K562 (cell line): ENCODE data around the gene OSBP2. TPM values are rescaled to one million over a fixed set of nuclear protein-coding genes. Genes with fewer than 3 reads are reported as not detected.

Experiments used
- ATAC-seq: fragments of 200-7000 bp; cut with Tn5 transposase; 3 replicates; pipeline ENCODE4 v1.9.1; 2020; ENCODE audit warnings: moderate library complexity
- BruUV-seq: library from RNA; stranded (reverse); fragments of 400-500 nt; replicated peaks from 2 replicates; lab custom pipeline; 2021; lab: Mats Ljungman, UMichigan
- CTCF ChIA-PET: fragments of 300-600 bp; formaldehyde crosslinking; extraction: SDS; loops from one replicate; lab custom pipeline; 2021; ENCODE audit warnings: low intra/inter-chr PET ratio; lab: Yijun Ruan, JAX
- POLR2A ChIA-PET: fragments of 300-600, 350-650 bp; sonication (Branson Sonifier 250); formaldehyde crosslinking; extraction: SDS; loops from one replicate; lab custom pipeline; 2021; ENCODE audit warnings: antibody characterized with exemption, inconsistent platforms; lab: Yijun Ruan, JAX
- DNase-seq, 4 experiments: peaks; one replicate each; pipeline versions ENCODE4 v3.0.0 to v3.0.0-alpha.2; 2011 to 2018; ENCODE audit warnings: low spot score in 3 of 4, mixed read lengths in 3 of 4; ENCODE audit errors: extremely low read depth in 1 of 4
- FAIRE-seq: peaks from 2 replicates; lab custom pipeline; 2011; peaks lifted over from hg19 to GRCh38; lab: Jason Lieb, UNC
- H2AFZ ChIP-seq: 2 replicates; pipeline ENCODE4 v1.6.0; 2011; ENCODE audit warnings: low read depth, low read length, control low read depth, inconsistent platforms
- H3K27ac ChIP-seq: fragments of 200-600 bp; 3 replicates; pipeline ENCODE4 v1.8.0; 2011; ENCODE audit warnings: low read depth, mild to moderate bottlenecking, control low read depth, inconsistent platforms, low read length, moderate library complexity, mixed read lengths; ENCODE audit errors: extremely low read depth
- H3K27me3 ChIP-seq, 2 experiments: fragments of 300-600 bp in 1 of 2; 2 replicates in 1 of 2; 3 replicates in 1 of 2; pipeline versions ENCODE4 v1.6.0 to v1.8.0; 2011; ENCODE audit warnings: inconsistent platforms in 2 of 2, low read length in 2 of 2, mild to moderate bottlenecking in 1 of 2, mixed read lengths in 1 of 2, moderate library complexity in 1 of 2; ENCODE audit not compliant: control insufficient read depth in 2 of 2, insufficient read depth in 2 of 2
- H3K36me3 ChIP-seq: fragments of 300-600 bp; 3 replicates; pipeline ENCODE4 v1.8.0; 2011; ENCODE audit warnings: mild to moderate bottlenecking, low read length, inconsistent platforms; ENCODE audit not compliant: control insufficient read depth, insufficient read depth
- H3K4me1 ChIP-seq, 2 experiments: fragments of 200-600 bp in 1 of 2; replicated peaks in 1 of 2; 2 replicates in 1 of 2; 3 replicates in 1 of 2; pipeline versions ENCODE4 v1.5.1 to v1.8.0; 2011; ENCODE audit warnings: inconsistent platforms in 2 of 2, low read length in 2 of 2, mild to moderate bottlenecking in 1 of 2, mixed read lengths in 1 of 2, moderate library complexity in 1 of 2; ENCODE audit not compliant: control insufficient read depth in 2 of 2, insufficient read depth in 2 of 2
- H3K4me2 ChIP-seq: 2 replicates; pipeline ENCODE4 v1.6.1; 2011; ENCODE audit warnings: low read length, control low read depth, inconsistent platforms, mixed read lengths; ENCODE audit not compliant: insufficient read depth
- H3K4me3 ChIP-seq: fragments of 200-600 bp; sonication (generic), shearing (Covaris generic); 2 replicates; pipeline ENCODE4 v1.5.1; 2016; ENCODE audit warnings: control low read depth, inconsistent platforms
- H3K79me2 ChIP-seq: fragments of 200-600 bp; 3 replicates; pipeline ENCODE4 v1.8.0; 2011; ENCODE audit warnings: low read length, inconsistent platforms; ENCODE audit not compliant: control insufficient read depth, insufficient read depth
- H3K9ac ChIP-seq, 2 experiments: 2 replicates each; pipeline versions ENCODE4 v1.6.0 to v1.6.1; 2011; ENCODE audit warnings: low read depth in 2 of 2, low read length in 2 of 2, control low read depth in 1 of 2, inconsistent platforms in 1 of 2, mild to moderate bottlenecking in 1 of 2, mixed read lengths in 1 of 2; ENCODE audit not compliant: insufficient read depth in 1 of 2
- H3K9me1 ChIP-seq: one replicate; pipeline ENCODE4 v1.6.0; 2011; ENCODE audit warnings: inconsistent platforms, mild to moderate bottlenecking, low read length, moderate library complexity; ENCODE audit not compliant: control insufficient read depth, insufficient read depth
- H3K9me3 ChIP-seq: replicated peaks from 2 replicates; pipeline ENCODE4 v1.5.1; 2011; ENCODE audit warnings: low read depth, low read length, inconsistent platforms; ENCODE audit not compliant: control insufficient read depth, insufficient read depth
- H4K20me1 ChIP-seq: replicated peaks from 2 replicates; pipeline ENCODE4 v1.6.1; 2011; ENCODE audit warnings: low read length, inconsistent platforms, mixed read lengths; ENCODE audit not compliant: control insufficient read depth, insufficient read depth
- ARID1B ChIP-seq: fragments of 450-650 bp; IDR thresholded peaks from 2 replicates; pipeline ENCODE4 v1.6.1; 2016; ENCODE audit warnings: antibody characterized with exemption, mild to moderate bottlenecking, inconsistent platforms
- CBFA2T3 ChIP-seq: fragments of 450-650 bp; IDR thresholded peaks from 2 replicates; pipeline ENCODE4 v1.6.1; 2017
- CTBP1 ChIP-seq: fragments of 450-650 bp; IDR thresholded peaks from 2 replicates; pipeline ENCODE4 v1.6.1; 2016; ENCODE audit warnings: borderline replicate concordance
- DPF2 ChIP-seq: fragments of 450-650 bp; IDR thresholded peaks from 2 replicates; pipeline ENCODE4 v1.6.1; 2016
- ESRRA ChIP-seq: fragments of 450-650 bp; IDR thresholded peaks from 2 replicates; pipeline ENCODE4 v1.6.1; 2014; ENCODE audit warnings: low read depth, mild to moderate bottlenecking, moderate library complexity, borderline replicate concordance
- FOXK2 ChIP-seq, 2 experiments: fragments of 450-650 bp; IDR thresholded peaks in 1 of 2; conservative IDR thresholded peaks in 1 of 2; 2 replicates each; pipeline ENCODE4 v1.6.1; 2016; ENCODE audit warnings: low read depth in 2 of 2, mild to moderate bottlenecking in 1 of 2
- HDAC1 ChIP-seq, 2 experiments: fragments of 450-650 bp; IDR thresholded peaks; 2 replicates each; pipeline ENCODE4 v1.6.1; 2016 to 2017; ENCODE audit warnings: inconsistent platforms in 1 of 2, mild to moderate bottlenecking in 1 of 2, moderate library complexity in 1 of 2
- IFI16 ChIP-seq: fragments of 250-450 bp; sonication (Bioruptor Pico); IDR thresholded peaks from 2 replicates; pipeline ENCODE4 v2.1.2; 2022; ENCODE audit warnings: mild to moderate bottlenecking, inconsistent platforms
- JUND ChIP-seq, 2 experiments: IDR thresholded peaks; 2 replicates in 1 of 2; 3 replicates in 1 of 2; pipeline ENCODE4 v1.6.1; 2011; ENCODE audit warnings: borderline replicate concordance in 2 of 2, low read depth in 2 of 2, low read length in 2 of 2, improper control_type of control experiment in 1 of 2, missing biosample characterization in 1 of 2, missing genetic modification characterization in 1 of 2, missing genetic modification reagents in 1 of 2
- KLF16 ChIP-seq: IDR thresholded peaks from 2 replicates; pipeline ENCODE4 v1.6.1; 2016; ENCODE audit warnings: antibody characterized with exemption
- MEIS2 ChIP-seq: fragments of 450-650 bp; IDR thresholded peaks from 2 replicates; pipeline ENCODE4 v1.6.1; 2014; ENCODE audit warnings: mild to moderate bottlenecking; ENCODE audit not compliant: partially characterized antibody
- MTA1 ChIP-seq: fragments of 450-650 bp; IDR thresholded peaks from 2 replicates; pipeline ENCODE4 v1.6.1; 2017; ENCODE audit warnings: borderline replicate concordance
- SIN3B ChIP-seq: fragments of 450-650 bp; IDR thresholded peaks from 2 replicates; pipeline ENCODE4 v1.6.1; 2017; ENCODE audit warnings: low read depth, mild to moderate bottlenecking, moderate library complexity
- SMARCA4 ChIP-seq: fragments of 450-650 bp; IDR thresholded peaks from 2 replicates; pipeline ENCODE4 v1.6.1; 2016
- SMARCC2 ChIP-seq: fragments of 450-650 bp; IDR thresholded peaks from 2 replicates; pipeline ENCODE4 v1.6.1; 2017; ENCODE audit warnings: antibody characterized with exemption, moderate library complexity, mild to moderate bottlenecking, low read depth
- SPI1 ChIP-seq: IDR thresholded peaks from 2 replicates; pipeline ENCODE4 v1.6.1; 2011; ENCODE audit warnings: low read depth, low read length, control low read depth, borderline replicate concordance
- TCF3 ChIP-seq: sonication (generic); formaldehyde crosslinking; IDR thresholded peaks from 2 replicates; pipeline ENCODE4 v1.4.0; 2020; ENCODE audit warnings: mild to moderate bottlenecking, missing genetic modification reagents
- TEAD4 ChIP-seq, 2 experiments: sonication (generic) in 1 of 2; formaldehyde crosslinking in 1 of 2; IDR thresholded peaks; 2 replicates each; pipeline versions ENCODE4 v1.6.1 to v1.8.0; 2012 to 2022; ENCODE audit warnings: borderline replicate concordance in 1 of 2, inconsistent platforms in 1 of 2, low read length in 1 of 2, mild to moderate bottlenecking in 1 of 2, missing genetic modification reagents in 1 of 2
- ZEB2 ChIP-seq: fragments of 450-650 bp; IDR thresholded peaks from 2 replicates; pipeline ENCODE4 v1.6.1; 2016
- WGBS: fragments of 100-300 bp; shearing (Covaris generic); methylation state at CpG from one replicate; pipeline ENCODE4 v1.1.6; 2016; ENCODE audit warnings: low coverage, mixed read lengths; ENCODE audit not compliant: insufficient coverage; ENCODE audit errors: missing lambda C conversion rate; 5-methylcytosine and 5-hydroxymethylcytosine counted together
- in situ Hi-C: fragments of 300-500 bp; cut with MboI; formaldehyde crosslinking; loops from 4 replicates; pipeline ENCODE4 v1.15.0; 2018; ENCODE audit warnings: inconsistent platforms, mixed read lengths
- intact Hi-C: fragments of 100-400 bp; cut with micrococcal nuclease; formaldehyde crosslinking; loops from 2 replicates; pipeline ENCODE4 v1.14.2; 2022
- polyA plus RNA-seq, 8 experiments: library from polyadenylated mRNA; depleted of rRNA in 4 of 8; stranded (reverse) in 5 of 8; unstranded in 3 of 8; fragments of >200 nt; fragmentation: Nextera tagmentation in 2 of 8; fragmentation: Illumina TruSeq in 1 of 8; extraction: Ambion mirVana in 2 of 8; extraction: Trizol in 1 of 8; gene quantifications; 2 replicates each; pipeline versions ENCODE4 v1.2.1 to v1.2.3, GENCODE V29; 2011 to 2014; ENCODE audit warnings: inconsistent platforms in 1 of 8, missing spikeins in 1 of 8
- total RNA-seq, 7 experiments: library from RNA; depleted of rRNA in 6 of 7; stranded (reverse); fragments of >200 nt in 6 of 7; fragmentation: Illumina TruSeq in 2 of 7; extraction: Trizol in 2 of 7; gene quantifications; 2 replicates each; pipeline versions ENCODE4 v1.2.1 to v1.2.3, GENCODE V29; 2011 to 2021; ENCODE audit warnings: low replicate concordance in 1 of 7
- TF ChIP-seq, protein P1 (sequence below): fragments of 450-650 bp; IDR thresholded peaks from 2 replicates; pipeline ENCODE4 v1.6.1; 2016; ENCODE audit warnings: low read depth, mild to moderate bottlenecking, moderate library complexity
- TF ChIP-seq, protein P2 (sequence below): sonication (generic); IDR thresholded peaks from 2 replicates; pipeline ENCODE4 v1.6.1; 2016

The OSBP2 gene
- total and polyA plus RNA-seq, 9 of the 15 experiments (the other 6 are each of a cell fraction or from before 2014, with no cell fraction given): 0.52 to 29.5 (median 21.6) TPM

DNA sequence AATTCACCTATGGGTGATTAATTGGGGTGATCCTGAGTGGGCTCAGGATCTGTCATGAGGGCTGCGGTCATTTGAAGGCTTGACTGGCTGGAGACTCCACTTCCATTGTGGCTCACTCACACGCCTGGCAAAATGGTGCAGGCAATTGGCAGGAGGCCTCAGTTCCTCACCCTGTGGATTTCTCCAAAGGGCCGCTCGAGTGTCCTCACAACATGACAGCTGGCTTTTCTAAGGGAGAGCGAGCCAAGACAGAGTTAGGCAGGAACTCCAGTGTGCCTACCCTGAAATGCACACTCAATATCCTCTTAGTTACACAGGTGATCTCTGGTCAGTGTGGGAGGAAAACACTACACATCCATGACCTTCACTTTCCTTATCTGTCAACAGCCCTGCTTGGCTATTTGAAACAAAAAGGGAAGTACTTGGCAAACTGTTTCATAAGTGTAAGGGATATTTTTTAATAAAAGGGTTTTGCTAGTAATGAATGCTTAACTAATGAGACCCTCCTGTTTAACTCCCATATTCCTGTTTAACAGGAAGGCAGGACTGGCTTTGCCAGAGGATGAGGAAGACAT lies 25.7 kb downstream of the OSBP2 start:
- no peaks in the 10 kb centered on the region for H3K36me3 ChIP-seq
- H3K4me3 ChIP-seq: no peak overlapping the region
- ChIA-PET CTCF (no interaction called here), POLR2A (interaction anchor here (0.6 to 0.7 kb wide), 2 partner anchors 11 to 24 kb away, joined by 3 read pairs; no protein-coding TSS in a partner anchor)
- peak; percentile 61 for ATAC-seq
- WGBS: 38% methylated on average over 5 of the region's 5 CpGs
- no peaks in the 10 kb centered on the region for H4K20me1 ChIP-seq
- intact Hi-C loops (no loop called here), in situ Hi-C loops (no loop called here)
- 0 out of 4 replicates have a peak overlapping the region, but pooled peaks of 1 of the 2 experiments have one; percentile 52 for H3K9ac ChIP-seq
- H3K4me2 ChIP-seq: peak overlapping the region; percentile 36; the same call in 1 of the 2 replicates
- no peak overlapping the region for H2AFZ ChIP-seq
- no peak for FAIRE-seq
- peak in 1 of 4 experiments; percentile 25 for DNase-seq
- no peaks in the 10 kb centered on the region for H3K9me1 ChIP-seq
- H3K9me3 ChIP-seq: no peaks in the 10 kb centered on the region
- peaks cover 0 to 11% of the 10 kb centered on the region in 2 experiments; a peak in 4 of 5 replicates for H3K4me1 ChIP-seq
- H3K27ac ChIP-seq: no peak overlapping the region
- no peaks in the 10 kb centered on the region for H3K27me3 ChIP-seq
- no TSS peak for BruUV-seq
- H3K79me2 ChIP-seq: no peaks in the 10 kb centered on the region
- TF ChIP-seq MEIS2 (peak; percentile 73), ZEB2 (peak; percentile 87), SIN3B (no peak), TCF3 (CRISPR knock-in tag) (peak; percentile 56), IFI16 (CRISPR knock-in tag) (no peak), CBFA2T3 (0 out of 2 replicates have a peak, but pooled peaks have one; percentile 36), MTA1 (no peak), CTBP1 (peak; percentile 42; the same call in 1 of the 2 replicates), SMARCC2 (peak; percentile 56; the same call in 1 of the 2 replicates), SPI1 (0 out of 2 replicates have a peak, but pooled peaks have one; percentile 16), SMARCA4 (peak; percentile 41; the same call in 1 of the 2 replicates), TEAD4 (IDR thresholded peaks at IDR 0.05; ENCODE audit: low read length) (peak; percentile 60; the same call in 1 of the 2 replicates), TEAD4 (CRISPR knock-in tag; IDR thresholded peaks at IDR 0.05; ENCODE audit: borderline replicate concordance) (no peak), HDAC1 (IDR thresholded peaks at IDR 0.05) (peak in 1 of 2 experiments; percentile 35; a peak in 1 of 4 replicates), JUND (IDR thresholded peaks at IDR 0.05; ENCODE audit: borderline replicate concordance, low read depth, low read length) (no peak), JUND (tag; IDR thresholded peaks at IDR 0.05; ENCODE audit: borderline replicate concordance, low read depth, low read length) (0 out of 3 replicates have a peak, but pooled peaks have one; percentile 18), DPF2 (0 out of 2 replicates have a peak, but pooled peaks have one; percentile 26), FOXK2 (conservative IDR thresholded peaks at IDR 0.05 in 1 of 2, IDR thresholded peaks at IDR 0.05 in 1 of 2; ENCODE audit: low read depth in 2 of 2) (0 out of 4 replicates have a peak, but pooled peaks of 1 of the 2 experiments have one; percentile 28), KLF16 (peak; percentile 33; the same call in 1 of the 2 replicates), ARID1B (peak; percentile 61), ESRRA (peak; percentile 87)
- TF ChIP-seq, protein P1, sequence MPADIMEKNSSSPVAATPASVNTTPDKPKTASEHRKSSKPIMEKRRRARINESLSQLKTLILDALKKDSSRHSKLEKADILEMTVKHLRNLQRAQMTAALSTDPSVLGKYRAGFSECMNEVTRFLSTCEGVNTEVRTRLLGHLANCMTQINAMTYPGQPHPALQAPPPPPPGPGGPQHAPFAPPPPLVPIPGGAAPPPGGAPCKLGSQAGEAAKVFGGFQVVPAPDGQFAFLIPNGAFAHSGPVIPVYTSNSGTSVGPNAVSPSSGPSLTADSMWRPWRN: no peak
- TF ChIP-seq, protein P2, sequence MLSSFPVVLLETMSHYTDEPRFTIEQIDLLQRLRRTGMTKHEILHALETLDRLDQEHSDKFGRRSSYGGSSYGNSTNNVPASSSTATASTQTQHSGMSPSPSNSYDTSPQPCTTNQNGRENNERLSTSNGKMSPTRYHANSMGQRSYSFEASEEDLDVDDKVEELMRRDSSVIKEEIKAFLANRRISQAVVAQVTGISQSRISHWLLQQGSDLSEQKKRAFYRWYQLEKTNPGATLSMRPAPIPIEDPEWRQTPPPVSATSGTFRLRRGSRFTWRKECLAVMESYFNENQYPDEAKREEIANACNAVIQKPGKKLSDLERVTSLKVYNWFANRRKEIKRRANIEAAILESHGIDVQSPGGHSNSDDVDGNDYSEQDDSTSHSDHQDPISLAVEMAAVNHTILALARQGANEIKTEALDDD: peak; percentile 77; the same call in 1 of the 2 replicates
